ENCODE measurements around the gene CADM2.

DNA sequence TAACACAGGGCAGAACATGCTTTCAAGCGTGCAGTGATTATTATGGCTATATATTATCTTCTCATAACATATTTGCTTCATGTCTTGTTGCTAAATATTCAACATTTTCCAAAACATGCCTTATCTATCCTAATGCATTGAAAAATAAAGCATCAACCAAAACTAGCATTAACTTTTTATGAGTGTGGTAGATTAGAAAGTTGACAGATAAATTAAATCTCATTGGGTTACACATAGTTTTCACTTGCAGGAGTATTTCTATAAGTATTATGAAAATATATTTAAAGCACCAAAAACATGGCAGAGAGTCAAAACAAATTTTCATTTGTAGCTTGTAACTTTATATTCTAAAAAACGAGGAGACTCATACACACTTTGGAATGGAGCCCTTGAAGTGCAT is 141.5 kb downstream of the CADM2 start:
- TF ChIP-seq CTCF (IDR thresholded peaks at IDR 0.05) (no peak), POLR2A (IDR thresholded peaks at IDR 0.05) (no peak)
